ENCODE data around the gene RNF19B.
"Not testable (repeated sequence)": the region's sequence is repeated elsewhere in the genome, so short reads cannot be mapped to it uniquely, and the experiment has no call there.

RNF19B gene
- total RNA-seq, result 49.5 to 76.6 (median 65.2) reads per million in 4 experiments

GRCh38 chr1:32964461-32965250, at the start of gene RNF19B:
Gene RNF19B, minus strand, starts transcription at chr1:32964809. Its CDS starts 124 bp downstream, at chr1:32964685.
- peak; percentile 86 for DNase-seq

- DNase-seq, result no peak
These were observed 49.2 kb upstream of the RNF19B start for GRCh38 chr1:33013791-33014190.

- no peak for DNase-seq
These were observed 47.6 kb upstream of the RNF19B start for GRCh38 chr1:33012165-33012564.

- DNase-seq, result no peak
These were observed 46.5 kb upstream of the RNF19B start for GRCh38 chr1:33010932-33011731.

GRCh38 chr1:33009561-33009960, 45.0 kb upstream of the RNF19B start:
- no peak for DNase-seq

- no peak for DNase-seq
These were observed 43.7 kb upstream of the RNF19B start for GRCh38 chr1:33008051-33008914.

- no peak for DNase-seq
These were observed 42.8 kb upstream of the RNF19B start for GRCh38 chr1:33007190-33008050.

GRCh38 chr1:33005838-33006421, 41.3 kb upstream of the RNF19B start:
- no peak for DNase-seq

GRCh38 chr1:33005117-33005837, 40.7 kb upstream of the RNF19B start:
- DNase-seq, result no peak

GRCh38 chr1:33004613-33005012, 40.0 kb upstream of the RNF19B start:
- DNase-seq, result no peak

GRCh38 chr1:33003657-33004056, 39.0 kb upstream of the RNF19B start:
- no peak for DNase-seq

- no peak for DNase-seq
These were observed 37.4 kb upstream of the RNF19B start for GRCh38 chr1:33002006-33002405.

- no peak for DNase-seq
These were observed 36.7 kb upstream of the RNF19B start for GRCh38 chr1:33001282-33001681.

GRCh38 chr1:33000427-33001026, 35.9 kb upstream of the RNF19B start:
- DNase-seq, result no peak

GRCh38 chr1:32998997-32999396, 34.4 kb upstream of the RNF19B start:
- DNase-seq, result no peak

- no peak for DNase-seq
These were observed 33.5 kb upstream of the RNF19B start for GRCh38 chr1:32998064-32998463.

- no peak for DNase-seq
These were observed 32.8 kb upstream of the RNF19B start for GRCh38 chr1:32997381-32997891.

- not testable (repeated sequence) for DNase-seq
These were observed 28.7 kb upstream of the RNF19B start for GRCh38 chr1:32993324-32993636.

GRCh38 chr1:32992489-32993323, 28.1 kb upstream of the RNF19B start:
- DNase-seq, result no peak

All from effector CD8-positive, alpha-beta T cell (primary cell).